Liver (tissue), 3 donors: ENCODE results near the gene SZT2.

Experiments
- CTCF ChIP-seq: fragments of 150-350 bp; IDR thresholded peaks from 2 replicates; pipeline ENCODE4 v1.5.1; 2017; ENCODE audit warnings: improper control_type of control experiment, low read depth, low read length; ENCODE audit not compliant: missing input control
- JUND ChIP-seq, 2 donors: IDR thresholded peaks; 2 replicates each; pipeline ENCODE4 v1.6.1; 2016; ENCODE audit warnings: antibody characterized with exemption in 2 of 2
- RAD21 ChIP-seq, 2 donors: IDR thresholded peaks; 2 replicates each; pipeline ENCODE4 v1.6.1; 2016; ENCODE audit warnings: antibody characterized with exemption in 2 of 2, mild to moderate bottlenecking in 2 of 2
- TAF1 ChIP-seq: conservative IDR thresholded peaks from 2 replicates; pipeline ENCODE4 v1.6.1; 2016; ENCODE audit warnings: antibody characterized with exemption, mild to moderate bottlenecking
- YY1 ChIP-seq: IDR thresholded peaks from 2 replicates; pipeline ENCODE4 v1.6.1; 2016; ENCODE audit warnings: antibody characterized with exemption, mild to moderate bottlenecking
- ZBTB33 ChIP-seq: IDR thresholded peaks from 2 replicates; pipeline ENCODE4 v1.6.1; 2016; ENCODE audit warnings: antibody characterized with exemption
- TF ChIP-seq, protein P1 (sequence below): IDR thresholded peaks from 2 replicates; pipeline ENCODE4 v1.6.1; 2016; ENCODE audit warnings: antibody characterized with exemption
- donor health status: healthy.
- donor health status: healthy.

- peak; percentile 30 for TF ChIP-seq CTCF
- no peak for TF ChIP-seq JUND (IDR thresholded peaks at IDR 0.05)
- TF ChIP-seq YY1 = no peak
- no peak for TF ChIP-seq ZBTB33
- peak; percentile 71 to 81 for TF ChIP-seq RAD21 (IDR thresholded peaks at IDR 0.05)
- TF ChIP-seq, protein P1, sequence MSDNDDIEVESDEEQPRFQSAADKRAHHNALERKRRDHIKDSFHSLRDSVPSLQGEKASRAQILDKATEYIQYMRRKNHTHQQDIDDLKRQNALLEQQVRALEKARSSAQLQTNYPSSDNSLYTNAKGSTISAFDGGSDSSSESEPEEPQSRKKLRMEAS = no peak
- no peak for TF ChIP-seq TAF1
Measured at GRCh38 chr1:43383449-43383848, 6.2 kb upstream of the SZT2 start.
